NB4 (cell line): ENCODE results near the gene HLA-DPA1.
A peak's percentile ranks its signal among the peaks of the same experiment; 100 is the strongest.

Source experiments
- DNase-seq: peaks from one replicate; pipeline ENCODE4 v3.0.0; 2010; ENCODE audit warnings: low read depth
- H3K4me3 ChIP-seq: one replicate; pipeline ENCODE4 v1.5.1; 2011; ENCODE audit warnings: mild to moderate bottlenecking, low read depth, low read length, moderate library complexity
- CTCF ChIP-seq: IDR thresholded peaks from one replicate; pipeline ENCODE4 v1.5.1; 2012; ENCODE audit warnings: low read depth, low read length
- MAX ChIP-seq: IDR thresholded peaks from 2 replicates; pipeline ENCODE4 v1.6.1; 2011; ENCODE audit warnings: low read depth, low read length
- MYC ChIP-seq: IDR thresholded peaks from 2 replicates; pipeline ENCODE4 v1.6.1; 2011; ENCODE audit warnings: low read depth, low read length
- POLR2A ChIP-seq: IDR thresholded peaks from 2 replicates; pipeline ENCODE4 v1.6.1; 2011; ENCODE audit warnings: mild to moderate bottlenecking; ENCODE audit not compliant: insufficient read length; ENCODE audit errors: extremely low read depth

Gene HLA-DPA1

GRCh38 chr6:33024521-33024920 is 48.9 kb downstream of the HLA-DPA1 start:
- no peak for DNase-seq
- TF ChIP-seq MYC: no peak
- no peak for TF ChIP-seq CTCF
- TF ChIP-seq MAX: no peak
- no peak for TF ChIP-seq POLR2A
- no peak overlapping the region for H3K4me3 ChIP-seq

DNA sequence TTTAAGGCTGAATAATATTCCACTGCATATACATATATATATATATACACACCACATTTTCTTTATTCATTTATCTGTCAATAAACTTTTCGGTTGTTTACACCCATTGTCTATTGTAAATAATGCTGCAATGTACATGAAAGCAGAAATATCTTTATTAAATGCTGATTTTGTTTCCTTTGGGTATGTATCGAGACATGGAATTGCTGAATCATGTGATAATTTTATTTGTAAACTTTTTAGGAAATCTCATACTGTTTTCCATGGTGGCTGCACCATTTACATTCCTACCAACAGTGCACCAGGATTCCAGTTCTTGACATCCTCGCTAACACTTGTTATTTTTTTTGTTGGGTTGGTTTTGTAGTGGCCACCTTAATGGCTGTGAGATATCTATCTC is 49.9 kb downstream of the HLA-DPA1 start:
- H3K4me3 ChIP-seq: no peak overlapping the region
- DNase-seq: no peak
- no peak for TF ChIP-seq CTCF
- TF ChIP-seq MAX: no peak
- TF ChIP-seq POLR2A: no peak
- TF ChIP-seq MYC: no peak

GRCh38 chr6:33021917-33022316 is 51.5 kb downstream of the HLA-DPA1 start:
- no peak for TF ChIP-seq CTCF
- TF ChIP-seq POLR2A: no peak
- no peak for TF ChIP-seq MAX
- TF ChIP-seq MYC: no peak
- no peak for DNase-seq
- H3K4me3 ChIP-seq: no peak overlapping the region

GRCh38 chr6:33019372-33019771 is 54.1 kb downstream of the HLA-DPA1 start:
- no peak for TF ChIP-seq CTCF
- no peak for TF ChIP-seq POLR2A
- no peak for TF ChIP-seq MYC
- no peak for TF ChIP-seq MAX
- DNase-seq: peak; percentile 44
- H3K4me3 ChIP-seq: peak overlapping the region; percentile 39

GRCh38 chr6:33018904-33019303 is 54.5 kb downstream of the HLA-DPA1 start:
- TF ChIP-seq POLR2A (no peak), CTCF (no peak), MYC (no peak; the same call in 1 of the 2 replicates), MAX (no peak)
- DNase-seq: peak; percentile 86
- H3K4me3 ChIP-seq: peak overlapping the region; percentile 39

- DNase-seq: no peak
- H3K4me3 ChIP-seq: peak overlapping the region; percentile 39
- TF ChIP-seq POLR2A: no peak
- TF ChIP-seq MAX: no peak
- TF ChIP-seq MYC: no peak
- no peak for TF ChIP-seq CTCF
Measured at GRCh38 chr6:33018418-33018817, 55.0 kb downstream of the HLA-DPA1 start.
